Omental fat pad (tissue), 4 donors: Measurements from ENCODE around the gene WDHD1. TPM values are rescaled to one million over a fixed set of nuclear protein-coding genes. Genes with fewer than 3 reads are reported as not detected.

Experiments used
- ATAC-seq: fragments of 150-250 bp; one replicate; pipeline ENCODE4 v1.9.1; 2016; ENCODE audit warnings: mild to moderate bottlenecking, moderate library complexity; ENCODE audit not compliant: low FRiP score
- DNase-seq: peaks from one replicate; pipeline ENCODE4 v3.0.0-alpha.2; 2019; ENCODE audit warnings: low spot score
- total RNA-seq, 4 donors: library from RNA; depleted of rRNA; stranded (reverse); fragments of >200 nt; gene quantifications; one replicate each; pipeline ENCODE4 v1.1.0, GENCODE V29; 2016
- TF ChIP-seq, protein P1 (sequence below), 3 donors: fragments of 450-650 bp; IDR thresholded peaks; one replicate each; pipeline ENCODE4 v1.5.1; 2016 to 2017; ENCODE audit warnings: antibody characterized with exemption in 3 of 3, mild to moderate bottlenecking in 3 of 3, moderate library complexity in 2 of 3

WDHD1 gene
- total RNA-seq, 4 donors from 2014 or later, result 1.4 to 2.0 (median 1.6) TPM

DNA sequence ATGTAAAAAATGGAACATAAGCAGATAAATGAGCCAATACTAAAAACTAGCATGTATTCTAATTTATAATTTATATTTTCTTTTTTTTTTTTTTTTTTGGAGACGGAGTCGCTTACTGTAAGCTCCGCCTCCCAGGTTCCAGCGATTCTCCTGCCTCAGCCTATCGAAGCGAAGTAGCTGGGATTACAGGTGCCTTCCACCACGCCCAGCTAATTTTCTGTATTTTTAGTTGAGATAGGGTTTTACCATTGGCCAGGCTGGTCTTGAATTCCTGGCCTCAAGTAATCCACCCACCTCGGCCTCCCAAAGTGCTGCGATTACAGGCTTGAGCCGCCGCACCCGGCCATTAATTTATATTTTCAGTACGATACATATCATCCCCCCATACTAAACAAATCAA is 27.2 kb upstream of the WDHD1 start:
- TF ChIP-seq, protein P1, sequence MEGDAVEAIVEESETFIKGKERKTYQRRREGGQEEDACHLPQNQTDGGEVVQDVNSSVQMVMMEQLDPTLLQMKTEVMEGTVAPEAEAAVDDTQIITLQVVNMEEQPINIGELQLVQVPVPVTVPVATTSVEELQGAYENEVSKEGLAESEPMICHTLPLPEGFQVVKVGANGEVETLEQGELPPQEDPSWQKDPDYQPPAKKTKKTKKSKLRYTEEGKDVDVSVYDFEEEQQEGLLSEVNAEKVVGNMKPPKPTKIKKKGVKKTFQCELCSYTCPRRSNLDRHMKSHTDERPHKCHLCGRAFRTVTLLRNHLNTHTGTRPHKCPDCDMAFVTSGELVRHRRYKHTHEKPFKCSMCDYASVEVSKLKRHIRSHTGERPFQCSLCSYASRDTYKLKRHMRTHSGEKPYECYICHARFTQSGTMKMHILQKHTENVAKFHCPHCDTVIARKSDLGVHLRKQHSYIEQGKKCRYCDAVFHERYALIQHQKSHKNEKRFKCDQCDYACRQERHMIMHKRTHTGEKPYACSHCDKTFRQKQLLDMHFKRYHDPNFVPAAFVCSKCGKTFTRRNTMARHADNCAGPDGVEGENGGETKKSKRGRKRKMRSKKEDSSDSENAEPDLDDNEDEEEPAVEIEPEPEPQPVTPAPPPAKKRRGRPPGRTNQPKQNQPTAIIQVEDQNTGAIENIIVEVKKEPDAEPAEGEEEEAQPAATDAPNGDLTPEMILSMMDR (IDR thresholded peaks at IDR 0.05), result no peak
- DNase-seq (no peak), ATAC-seq (no peak)

DNA sequence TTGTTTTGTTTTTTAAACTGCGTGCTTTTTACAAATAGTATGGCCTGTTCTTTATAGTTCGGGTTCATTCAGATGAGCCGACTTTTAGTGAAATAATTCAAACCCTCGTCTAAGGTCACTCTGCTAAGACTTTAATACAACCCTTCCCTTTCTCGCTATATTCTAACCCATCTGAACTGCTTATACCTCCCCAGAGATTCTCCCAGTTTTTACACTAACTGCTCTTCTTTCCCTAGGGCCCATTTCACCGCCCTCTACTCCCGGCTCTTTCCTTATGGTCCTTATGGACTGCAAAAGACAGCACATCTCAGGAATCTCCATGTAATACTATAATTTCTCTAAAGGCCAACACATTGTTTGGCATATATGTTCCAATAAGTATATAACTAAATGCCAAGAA is 26.6 kb upstream of the WDHD1 start:
- DNase-seq (no peak), ATAC-seq (no peak)
- TF ChIP-seq, protein P1 (IDR thresholded peaks at IDR 0.05), result no peak

DNA sequence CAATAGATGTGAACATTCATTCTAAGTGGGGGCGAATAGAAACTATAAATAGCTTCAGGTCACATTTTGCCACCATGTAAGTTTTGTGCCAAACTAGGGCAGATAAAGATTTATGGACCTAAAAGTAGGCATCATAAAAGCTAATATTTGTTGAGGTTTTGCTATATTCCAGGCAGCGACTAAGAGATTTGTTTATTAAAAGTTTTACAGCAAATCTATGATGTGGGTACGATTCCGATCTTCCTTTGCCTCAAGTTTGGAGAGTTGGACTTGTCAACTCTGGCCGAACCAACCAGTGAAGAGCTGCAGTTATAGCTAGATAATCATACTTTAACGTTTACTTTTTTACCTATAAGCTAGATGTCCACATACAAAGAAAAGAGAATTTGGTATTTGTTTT is 26.1 kb upstream of the WDHD1 start:
- DNase-seq, result no peak
- TF ChIP-seq, protein P1 (IDR thresholded peaks at IDR 0.05), result no peak
- ATAC-seq, result no peak

DNA sequence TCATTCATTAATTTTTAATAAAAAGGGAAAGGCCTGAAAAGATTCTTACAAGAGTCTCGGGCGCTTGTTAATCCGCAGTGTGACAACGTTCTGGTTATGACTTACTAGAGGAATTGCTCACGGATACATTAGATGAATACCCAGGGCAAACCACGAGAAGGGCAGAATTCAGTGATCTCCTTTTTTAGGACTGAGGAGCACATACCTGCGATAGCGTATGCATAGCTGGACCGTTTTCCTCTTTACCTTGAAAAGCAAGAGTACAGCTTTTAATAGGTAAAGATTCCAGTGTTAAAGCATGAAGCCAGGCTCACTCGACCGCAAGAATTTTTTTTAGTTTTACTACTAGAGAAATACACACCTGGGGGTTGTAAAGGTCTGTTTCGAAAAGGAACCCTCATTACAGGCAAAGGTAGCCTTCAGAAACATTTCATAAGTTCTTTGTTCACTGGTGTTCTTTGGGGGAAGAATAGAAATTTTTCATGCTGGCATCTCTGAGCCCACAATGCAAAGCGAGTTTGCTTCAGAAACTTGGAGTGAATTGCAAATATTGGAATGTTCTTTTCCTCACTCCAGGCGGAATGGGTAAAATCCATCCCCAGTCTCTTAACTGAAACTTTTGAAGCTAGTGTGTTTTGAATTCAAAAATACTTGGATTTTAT is 25.5 kb upstream of the WDHD1 start:
- ATAC-seq, result peak; percentile 15
- DNase-seq, result no peak
- TF ChIP-seq, protein P1 (IDR thresholded peaks at IDR 0.05), result no peak

DNA sequence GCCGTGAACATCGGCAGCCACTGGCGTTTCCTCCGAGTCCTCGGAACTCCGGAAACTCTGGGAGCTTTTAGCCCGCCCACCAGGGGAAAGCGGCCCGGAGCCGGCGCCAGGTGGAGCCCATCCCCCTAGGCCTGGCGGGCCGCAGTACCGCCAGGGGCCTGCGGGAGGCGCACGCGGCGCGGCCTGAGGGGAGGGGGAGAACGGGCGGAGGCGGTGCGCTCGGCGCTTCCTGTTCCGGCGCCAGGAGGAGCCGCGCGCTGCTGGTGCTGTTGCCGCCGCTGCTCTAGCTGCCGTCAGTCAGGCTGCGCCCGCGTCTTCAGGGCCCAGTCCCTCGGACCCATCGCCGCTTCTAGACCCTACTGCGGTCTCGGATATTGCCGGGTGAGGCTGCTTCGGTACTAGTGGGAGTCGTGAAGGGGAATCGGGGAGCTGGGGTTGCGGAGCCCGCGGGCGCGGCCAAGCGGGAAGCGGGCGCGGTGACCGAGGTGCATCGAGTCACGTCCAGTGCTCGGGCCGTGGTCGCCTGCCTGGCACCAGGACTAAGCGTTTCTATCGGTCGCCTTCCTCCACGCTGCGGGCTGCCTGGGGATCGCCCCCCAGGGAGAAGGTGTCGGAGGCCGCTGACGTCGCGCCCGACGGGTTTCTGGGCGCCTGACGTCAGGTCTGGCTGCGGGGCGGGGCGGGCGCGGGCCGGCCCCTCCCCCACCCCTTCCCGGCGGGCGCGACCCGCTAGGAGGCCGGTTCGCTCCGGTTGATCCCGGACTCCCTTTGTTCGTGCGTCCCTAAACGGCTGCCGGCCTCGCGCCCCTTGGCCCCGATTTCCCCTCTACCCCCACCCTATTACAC is 24.7 kb upstream of the WDHD1 start, which contains the start of gene MAPK1IP1L:
Gene MAPK1IP1L, plus strand, starts transcription at position 225 of the 846 bp plus-strand sequence. CDS start 10,037 bp downstream, outside the sequence.
- ATAC-seq (peak; percentile 99), DNase-seq (peak; percentile 68)
- TF ChIP-seq, protein P1 (IDR thresholded peaks at IDR 0.05), result peak in 2 of 3 donors; percentile 99 to 100

DNA sequence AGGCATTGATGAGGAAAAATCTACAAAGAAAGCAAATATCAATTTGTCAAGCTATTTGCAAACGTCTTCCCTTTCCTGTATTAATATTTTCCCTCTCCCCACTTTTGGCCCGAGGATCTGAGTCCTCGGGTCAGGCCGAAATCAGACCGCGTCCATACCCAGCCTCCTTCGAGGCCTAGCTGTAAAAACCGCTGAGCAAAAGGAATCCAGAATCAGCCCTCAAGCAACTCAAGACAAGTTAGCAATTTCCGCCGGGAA is 24.2 kb upstream of the WDHD1 start:
- ATAC-seq (no peak), DNase-seq (no peak)
- TF ChIP-seq, protein P1 (IDR thresholded peaks at IDR 0.05), result no peak
